Liver (tissue), 9 donors: ENCODE data around the gene SMIM35. TPM values are rescaled to one million over a fixed set of nuclear protein-coding genes. Genes with fewer than 3 reads are reported as not detected.

Experiments used
- DNase-seq: peaks from one replicate; pipeline ENCODE4 v3.0.0-alpha.2; 2017; ENCODE audit warnings: low spot score
- H3K27ac ChIP-seq, 2 donors: one replicate each; pipeline ENCODE4 v1.7.0; 2013; ENCODE audit warnings: inconsistent platforms in 2 of 2, low read length in 2 of 2, control low read depth in 1 of 2, low read depth in 1 of 2, mild to moderate bottlenecking in 1 of 2
- H3K27me3 ChIP-seq, 4 donors: one replicate each; pipeline versions ENCODE4 v1.6.1 to v1.7.0; 2013; ENCODE audit warnings: low read length in 3 of 4, inconsistent platforms in 1 of 4, mild to moderate bottlenecking in 1 of 4, moderate library complexity in 1 of 4; ENCODE audit not compliant: control insufficient read depth in 4 of 4, insufficient read depth in 4 of 4
- H3K36me3 ChIP-seq, 4 donors: one replicate each; pipeline versions ENCODE4 v1.6.1 to v1.7.0; 2013; ENCODE audit warnings: low read length in 3 of 4, mild to moderate bottlenecking in 3 of 4, low read depth in 1 of 4, moderate library complexity in 1 of 4; ENCODE audit not compliant: control insufficient read depth in 4 of 4, insufficient read depth in 3 of 4
- H3K4me1 ChIP-seq, 4 donors: one replicate each; pipeline versions ENCODE4 v1.6.1 to v1.7.0; 2013; ENCODE audit warnings: low read length in 3 of 4, mild to moderate bottlenecking in 3 of 4, moderate library complexity in 1 of 4; ENCODE audit not compliant: control insufficient read depth in 4 of 4, insufficient read depth in 4 of 4
- H3K4me3 ChIP-seq, 3 donors: one replicate each; pipeline versions ENCODE4 v1.6.1 to v1.7.0; 2013; ENCODE audit warnings: low read length in 3 of 3, control low read depth in 1 of 3, low read depth in 1 of 3, mild to moderate bottlenecking in 1 of 3
- H3K9ac ChIP-seq, 2 donors: one replicate each; pipeline ENCODE4 v1.7.0; 2013; ENCODE audit warnings: low read length in 2 of 2, mild to moderate bottlenecking in 2 of 2, moderate library complexity in 2 of 2, control low read depth in 1 of 2, low read depth in 1 of 2
- H3K9me3 ChIP-seq, 4 donors: one replicate each; pipeline versions ENCODE4 v1.6.1 to v1.7.0; 2013; ENCODE audit warnings: low read length in 3 of 4; ENCODE audit not compliant: control insufficient read depth in 4 of 4
- EGR1 ChIP-seq, 2 donors: IDR thresholded peaks; 2 replicates each; pipeline ENCODE4 v1.6.1; 2016 to 2018; ENCODE audit warnings: antibody characterized with exemption in 2 of 2, low read depth in 2 of 2
- FOXA1 ChIP-seq: IDR thresholded peaks from 2 replicates; pipeline ENCODE4 v1.6.1; 2016; ENCODE audit warnings: antibody characterized with exemption
- FOXA2 ChIP-seq: IDR thresholded peaks from 2 replicates; pipeline ENCODE4 v1.6.1; 2016; ENCODE audit warnings: antibody characterized with exemption
- GABPA ChIP-seq, 2 donors: IDR thresholded peaks in 1 of 2; conservative IDR thresholded peaks in 1 of 2; 2 replicates each; pipeline ENCODE4 v1.6.1; 2016; ENCODE audit warnings: antibody characterized with exemption in 2 of 2, mild to moderate bottlenecking in 1 of 2, moderate library complexity in 1 of 2
- HNF4A ChIP-seq, 2 donors: conservative IDR thresholded peaks; 2 replicates each; pipeline ENCODE4 v1.6.1; 2016; ENCODE audit warnings: antibody characterized with exemption in 2 of 2, mild to moderate bottlenecking in 2 of 2
- JUND ChIP-seq, 2 donors: IDR thresholded peaks; 2 replicates each; pipeline ENCODE4 v1.6.1; 2016; ENCODE audit warnings: antibody characterized with exemption in 2 of 2
- NR2F2 ChIP-seq: IDR thresholded peaks from 2 replicates; pipeline ENCODE4 v1.6.1; 2016; ENCODE audit warnings: antibody characterized with exemption
- RXRA ChIP-seq, 2 donors: IDR thresholded peaks; 2 replicates each; pipeline ENCODE4 v1.6.1; 2017 to 2018; ENCODE audit warnings: antibody characterized with exemption in 2 of 2, mild to moderate bottlenecking in 1 of 2
- SP1 ChIP-seq: IDR thresholded peaks from 2 replicates; pipeline ENCODE4 v1.6.1; 2018; ENCODE audit warnings: antibody characterized with exemption, mild to moderate bottlenecking
- TAF1 ChIP-seq: conservative IDR thresholded peaks from 2 replicates; pipeline ENCODE4 v1.6.1; 2016; ENCODE audit warnings: antibody characterized with exemption, mild to moderate bottlenecking
- YY1 ChIP-seq: IDR thresholded peaks from 2 replicates; pipeline ENCODE4 v1.6.1; 2016; ENCODE audit warnings: antibody characterized with exemption, mild to moderate bottlenecking
- WGBS: extraction: QIAGEN DNeasy Blood & Tissue Kit; methylation state at CpG from one replicate; pipeline ENCODE4 v1.1.7; 2013; 5-methylcytosine and 5-hydroxymethylcytosine counted together
- polyA plus RNA-seq, 2 donors: library from polyadenylated mRNA; stranded (reverse) in 1 of 2; unstranded in 1 of 2; fragments of 200-250 nt in 1 of 2; fragments of >200 nt in 1 of 2; fragmentation: Nextera tagmentation in 1 of 2; extraction: Ambion mirVana in 1 of 2; gene quantifications; one replicate each; pipeline versions ENCODE4 v1.2.1 to v1.2.3, GENCODE V29; 2013 to 2015
- total RNA-seq, 2 donors: library from RNA; depleted of rRNA; stranded (reverse); fragments of >200 nt; gene quantifications; one replicate each; pipeline ENCODE4 v1.2.3, GENCODE V29; 2014
- TF ChIP-seq, protein P1 (sequence below): fragments of 150-350 bp; IDR thresholded peaks from 2 replicates; pipeline ENCODE4 v1.5.1; 2017; ENCODE audit warnings: improper control_type of control experiment, low read depth, low read length; ENCODE audit not compliant: missing input control
- TF ChIP-seq, protein P2 (sequence below): IDR thresholded peaks from 2 replicates; pipeline ENCODE4 v1.6.1; 2016; ENCODE audit warnings: antibody characterized with exemption, mild to moderate bottlenecking
- TF ChIP-seq, protein P3 (sequence below): IDR thresholded peaks from 2 replicates; pipeline ENCODE4 v1.6.1; 2016; ENCODE audit warnings: antibody characterized with exemption
- donor health status: healthy.
- donor health status: healthy.
- donor health status: healthy.
- donor health status: healthy.
- donor health status: healthy.

The SMIM35 gene
- total and polyA plus RNA-seq, 4 donors = 0.07 TPM; not detected in 3

DNA sequence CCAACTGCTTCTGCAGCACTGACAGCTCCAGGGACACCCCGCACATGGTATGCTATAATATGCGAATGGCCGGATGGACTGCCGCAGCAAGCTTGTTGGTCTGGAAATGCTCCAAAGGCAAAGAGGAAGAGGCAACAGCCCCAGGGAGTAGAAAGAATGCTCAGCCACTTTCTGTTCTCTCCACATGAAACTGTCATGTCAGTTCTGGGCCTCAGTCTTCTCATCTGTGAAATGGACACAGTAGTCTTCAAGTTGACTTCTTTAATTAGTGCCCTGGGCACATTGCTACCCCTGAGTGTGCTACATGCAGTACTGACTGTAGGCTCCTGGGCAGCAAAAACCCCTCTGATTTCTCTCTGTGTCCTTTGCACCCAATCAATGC is 80.6 kb downstream of the SMIM35 start (continued):
- TF ChIP-seq, protein P1, sequence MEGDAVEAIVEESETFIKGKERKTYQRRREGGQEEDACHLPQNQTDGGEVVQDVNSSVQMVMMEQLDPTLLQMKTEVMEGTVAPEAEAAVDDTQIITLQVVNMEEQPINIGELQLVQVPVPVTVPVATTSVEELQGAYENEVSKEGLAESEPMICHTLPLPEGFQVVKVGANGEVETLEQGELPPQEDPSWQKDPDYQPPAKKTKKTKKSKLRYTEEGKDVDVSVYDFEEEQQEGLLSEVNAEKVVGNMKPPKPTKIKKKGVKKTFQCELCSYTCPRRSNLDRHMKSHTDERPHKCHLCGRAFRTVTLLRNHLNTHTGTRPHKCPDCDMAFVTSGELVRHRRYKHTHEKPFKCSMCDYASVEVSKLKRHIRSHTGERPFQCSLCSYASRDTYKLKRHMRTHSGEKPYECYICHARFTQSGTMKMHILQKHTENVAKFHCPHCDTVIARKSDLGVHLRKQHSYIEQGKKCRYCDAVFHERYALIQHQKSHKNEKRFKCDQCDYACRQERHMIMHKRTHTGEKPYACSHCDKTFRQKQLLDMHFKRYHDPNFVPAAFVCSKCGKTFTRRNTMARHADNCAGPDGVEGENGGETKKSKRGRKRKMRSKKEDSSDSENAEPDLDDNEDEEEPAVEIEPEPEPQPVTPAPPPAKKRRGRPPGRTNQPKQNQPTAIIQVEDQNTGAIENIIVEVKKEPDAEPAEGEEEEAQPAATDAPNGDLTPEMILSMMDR = no peak
- TF ChIP-seq FOXA1 = no peak

DNA sequence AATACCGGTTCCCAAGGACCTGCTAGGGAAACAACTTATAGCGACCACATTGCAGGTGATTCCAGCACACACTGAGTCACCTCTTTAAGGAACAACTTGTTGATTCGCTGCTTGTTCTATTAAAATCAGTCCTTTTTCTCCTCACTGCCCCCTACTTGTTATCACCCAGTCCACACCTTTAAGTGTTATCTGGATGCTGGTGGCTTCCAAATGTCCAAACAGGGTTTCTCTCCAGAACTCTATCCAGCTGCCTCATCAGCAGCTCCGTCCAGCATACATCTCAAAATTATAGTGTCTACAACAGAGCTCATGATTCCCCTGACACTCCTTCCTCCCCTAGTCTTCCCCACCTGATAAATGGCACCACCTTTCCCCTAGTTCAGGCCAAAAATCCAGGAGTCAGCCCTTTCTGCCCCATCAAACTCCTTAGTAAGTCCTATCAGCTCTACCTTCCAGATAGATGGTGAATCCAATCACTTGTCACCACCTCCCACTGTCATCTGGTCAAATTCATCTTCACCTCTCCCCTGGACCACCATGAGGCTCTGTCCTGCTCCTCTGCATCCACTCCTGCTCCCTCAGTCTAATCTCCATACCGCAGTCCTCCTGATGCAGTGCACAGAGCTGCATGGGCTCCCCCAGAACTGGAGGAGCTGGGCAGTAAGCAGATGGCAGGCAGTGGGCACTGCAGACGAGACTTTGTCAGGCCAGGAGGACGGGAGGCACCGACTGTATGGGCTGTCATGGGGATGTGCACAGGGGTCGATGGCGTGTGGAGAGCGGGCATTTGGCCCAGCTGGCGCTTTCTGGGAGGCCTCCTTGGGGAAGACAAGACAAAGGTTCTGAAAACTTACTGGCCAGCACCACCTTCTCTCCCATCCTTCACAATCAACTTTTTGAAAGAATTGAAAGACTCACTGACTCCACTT is 81.3 kb downstream of the SMIM35 start:
- H3K27ac ChIP-seq = no peak overlapping the region
- H3K4me1 ChIP-seq = peaks cover 0 to 2% (median under 1%) of the 10 kb centered on the region in 4 donors
- H3K9ac ChIP-seq = no peak overlapping the region
- WGBS = 88% methylated on average over 12 of the region's 12 CpGs
- no peaks in the 10 kb centered on the region for H3K27me3 ChIP-seq
- H3K9me3 ChIP-seq = peaks cover 0 to 7% (median 0%) of the 10 kb centered on the region in 4 donors
- DNase-seq = no peak
- H3K4me3 ChIP-seq = no peak overlapping the region
- TF ChIP-seq, protein P1 = no peak
- TF ChIP-seq GABPA (IDR thresholded peaks at IDR 0.05 in 1 of 2, conservative IDR thresholded peaks at IDR 0.05 in 1 of 2) = no peak
- TF ChIP-seq SP1 = no peak
- no peak for TF ChIP-seq FOXA1
- H3K36me3 ChIP-seq = no peaks in the 10 kb centered on the region

DNA sequence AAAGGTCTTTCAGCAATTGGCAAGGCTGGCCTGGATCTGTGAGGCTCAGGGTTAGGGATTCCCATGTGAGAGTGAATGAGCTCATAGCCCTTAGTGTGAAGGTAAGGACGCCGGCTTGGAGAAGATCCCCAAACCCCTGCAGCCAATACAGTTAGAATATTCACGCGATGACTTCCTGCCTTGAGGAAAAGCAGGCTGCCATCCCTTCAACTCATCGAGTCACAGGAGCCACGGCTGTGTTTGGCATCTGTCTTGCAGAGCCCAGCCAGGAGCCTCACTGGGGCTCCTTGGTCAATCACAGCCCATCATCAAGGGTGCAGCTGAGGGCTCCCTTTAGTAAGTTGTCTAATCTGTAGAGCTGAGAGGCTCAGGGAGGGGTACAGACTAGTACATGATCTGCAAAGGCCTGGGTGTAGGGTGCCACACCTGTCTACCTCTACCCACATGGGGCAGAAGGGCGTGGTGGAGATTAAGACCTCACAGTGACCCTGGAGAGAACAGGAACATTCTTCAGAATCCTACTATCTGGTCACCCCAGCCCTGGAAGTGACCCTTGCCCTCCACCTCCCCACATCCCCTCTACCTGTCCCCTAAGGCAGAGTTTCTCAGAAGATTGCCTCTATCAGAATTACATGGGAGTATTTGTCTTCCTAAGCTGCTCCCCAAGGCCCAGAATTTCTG is 82.1 kb downstream of the SMIM35 start:
- Histone ChIP-seq H3K27me3 (no peaks in the 10 kb centered on the region), H3K36me3 (no peaks in the 10 kb centered on the region), H3K9ac (no peak overlapping the region), H3K4me3 (no peak overlapping the region), H3K27ac (no peak overlapping the region), H3K4me1 (peaks cover 0 to 2% (median under 1%) of the 10 kb centered on the region in 4 donors), H3K9me3 (peaks cover 0 to 7% (median 0%) of the 10 kb centered on the region in 4 donors)
- TF ChIP-seq YY1 = no peak
- TF ChIP-seq RXRA (IDR thresholded peaks at IDR 0.05) = no peak
- TF ChIP-seq SP1 = no peak
- no peak for TF ChIP-seq FOXA2
- 93% methylated on average over 7 of the region's 7 CpGs for WGBS
- no peak for DNase-seq

DNA sequence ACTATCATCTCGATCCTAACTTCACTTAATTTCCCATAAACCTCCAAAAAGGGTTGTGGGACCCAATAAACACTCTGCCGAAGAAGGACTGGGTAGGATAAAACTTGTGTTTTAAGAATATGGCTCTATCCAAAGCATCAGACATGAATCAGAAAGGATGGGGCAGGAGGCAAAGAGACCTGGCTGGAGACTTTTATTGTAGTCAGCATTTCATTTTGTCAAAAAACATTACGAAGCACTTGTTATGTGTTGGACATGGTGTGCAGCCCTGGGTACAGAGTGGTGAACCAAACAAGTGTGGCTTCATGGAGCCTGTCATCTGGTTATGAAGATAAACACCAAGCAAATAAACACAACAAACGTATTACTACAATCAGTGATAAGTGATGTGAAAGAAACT is 83.3 kb downstream of the SMIM35 start:
- no peak for DNase-seq
- Histone ChIP-seq H3K9me3 (peaks cover 0 to 7% (median 0%) of the 10 kb centered on the region in 4 donors), H3K27me3 (no peaks in the 10 kb centered on the region), H3K36me3 (no peaks in the 10 kb centered on the region), H3K4me3 (no peak overlapping the region), H3K9ac (no peak overlapping the region), H3K4me1 (peaks cover 0 to 2% (median 0%) of the 10 kb centered on the region in 4 donors), H3K27ac (peak overlapping the region in 1 of 2 donors; percentile 58)
- 76% methylated on average over 4 of the region's 4 CpGs for WGBS
- TF ChIP-seq NR2F2 (no peak), YY1 (no peak), EGR1 (IDR thresholded peaks at IDR 0.05; ENCODE audit: low read depth in 2 of 2) (no peak), FOXA2 (no peak), TAF1 (no peak), HNF4A (conservative IDR thresholded peaks at IDR 0.05) (no peak), JUND (IDR thresholded peaks at IDR 0.05) (no peak), RXRA (IDR thresholded peaks at IDR 0.05) (no peak)
- TF ChIP-seq, protein P2, sequence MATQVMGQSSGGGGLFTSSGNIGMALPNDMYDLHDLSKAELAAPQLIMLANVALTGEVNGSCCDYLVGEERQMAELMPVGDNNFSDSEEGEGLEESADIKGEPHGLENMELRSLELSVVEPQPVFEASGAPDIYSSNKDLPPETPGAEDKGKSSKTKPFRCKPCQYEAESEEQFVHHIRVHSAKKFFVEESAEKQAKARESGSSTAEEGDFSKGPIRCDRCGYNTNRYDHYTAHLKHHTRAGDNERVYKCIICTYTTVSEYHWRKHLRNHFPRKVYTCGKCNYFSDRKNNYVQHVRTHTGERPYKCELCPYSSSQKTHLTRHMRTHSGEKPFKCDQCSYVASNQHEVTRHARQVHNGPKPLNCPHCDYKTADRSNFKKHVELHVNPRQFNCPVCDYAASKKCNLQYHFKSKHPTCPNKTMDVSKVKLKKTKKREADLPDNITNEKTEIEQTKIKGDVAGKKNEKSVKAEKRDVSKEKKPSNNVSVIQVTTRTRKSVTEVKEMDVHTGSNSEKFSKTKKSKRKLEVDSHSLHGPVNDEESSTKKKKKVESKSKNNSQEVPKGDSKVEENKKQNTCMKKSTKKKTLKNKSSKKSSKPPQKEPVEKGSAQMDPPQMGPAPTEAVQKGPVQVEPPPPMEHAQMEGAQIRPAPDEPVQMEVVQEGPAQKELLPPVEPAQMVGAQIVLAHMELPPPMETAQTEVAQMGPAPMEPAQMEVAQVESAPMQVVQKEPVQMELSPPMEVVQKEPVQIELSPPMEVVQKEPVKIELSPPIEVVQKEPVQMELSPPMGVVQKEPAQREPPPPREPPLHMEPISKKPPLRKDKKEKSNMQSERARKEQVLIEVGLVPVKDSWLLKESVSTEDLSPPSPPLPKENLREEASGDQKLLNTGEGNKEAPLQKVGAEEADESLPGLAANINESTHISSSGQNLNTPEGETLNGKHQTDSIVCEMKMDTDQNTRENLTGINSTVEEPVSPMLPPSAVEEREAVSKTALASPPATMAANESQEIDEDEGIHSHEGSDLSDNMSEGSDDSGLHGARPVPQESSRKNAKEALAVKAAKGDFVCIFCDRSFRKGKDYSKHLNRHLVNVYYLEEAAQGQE = no peak
- TF ChIP-seq, protein P3, sequence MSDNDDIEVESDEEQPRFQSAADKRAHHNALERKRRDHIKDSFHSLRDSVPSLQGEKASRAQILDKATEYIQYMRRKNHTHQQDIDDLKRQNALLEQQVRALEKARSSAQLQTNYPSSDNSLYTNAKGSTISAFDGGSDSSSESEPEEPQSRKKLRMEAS = no peak
